Endothelial cell of umbilical vein (primary cell): ENCODE measurements around the gene TSPAN10. TPM values are rescaled to one million over a fixed set of nuclear protein-coding genes. Genes with fewer than 3 reads are reported as not detected.

Experiments used
- BruUV-seq: library from RNA; stranded (reverse); fragments of 400-500 nt; replicated peaks from 2 replicates; lab custom pipeline; 2021; lab: Mats Ljungman, UMichigan
- CTCF ChIA-PET: fragments of 300-600, 350-600 bp; sonication (Branson Sonifier 250); formaldehyde crosslinking; loops from one replicate; lab custom pipeline; 2021; ENCODE audit warnings: antibody characterized with exemption, inconsistent platforms; lab: Charles Lee
- POLR2A ChIA-PET: fragments of 300-600, 350-600 bp; sonication (Branson Sonifier 250); formaldehyde crosslinking; loops from one replicate; lab custom pipeline; 2021; ENCODE audit warnings: antibody characterized with exemption, inconsistent platforms; lab: Charles Lee
- DNase-seq: peaks from one replicate; pipeline ENCODE4 v3.0.0-alpha.2; 2011; ENCODE audit warnings: low read depth, low spot score
- FAIRE-seq: peaks from 2 replicates; lab custom pipeline; 2011; peaks lifted over from hg19 to GRCh38; lab: Jason Lieb, UNC
- H2AFZ ChIP-seq: 2 replicates; pipeline ENCODE4 v1.6.0; 2012; ENCODE audit warnings: low read depth, low read length, control low read depth, inconsistent platforms
- H3K27ac ChIP-seq: 2 replicates; pipeline ENCODE4 v1.5.1; 2011; ENCODE audit warnings: low read depth, mild to moderate bottlenecking, control low read depth, low read length, moderate library complexity; ENCODE audit not compliant: insufficient read depth
- H3K27me3 ChIP-seq, 2 experiments: 2 replicates each; pipeline versions ENCODE4 v1.6.0 to v1.6.1; 2011; ENCODE audit warnings: low read length in 2 of 2, mixed read lengths in 1 of 2; ENCODE audit not compliant: control insufficient read depth in 2 of 2, insufficient read depth in 2 of 2
- H3K36me3 ChIP-seq, 2 experiments: 2 replicates in 1 of 2; 3 replicates in 1 of 2; pipeline ENCODE4 v1.5.1; 2011; ENCODE audit warnings: low read length in 2 of 2, mild to moderate bottlenecking in 1 of 2, moderate library complexity in 1 of 2; ENCODE audit not compliant: control insufficient read depth in 2 of 2, insufficient read depth in 2 of 2; ENCODE audit errors: extremely low read depth in 1 of 2
- H3K4me1 ChIP-seq: 3 replicates; pipeline ENCODE4 v1.5.1; 2011; ENCODE audit warnings: mild to moderate bottlenecking, low read length; ENCODE audit not compliant: control insufficient read depth, insufficient read depth; ENCODE audit errors: extremely low read depth
- H3K4me2 ChIP-seq: 2 replicates; pipeline ENCODE4 v1.6.1; 2011; ENCODE audit warnings: low read length, control low read depth, mixed read lengths; ENCODE audit not compliant: insufficient read depth
- H3K4me3 ChIP-seq, 3 experiments: fragments of 200-600 bp in 1 of 3; sonication (generic), shearing (Covaris generic) in 1 of 3; replicated peaks in 1 of 3; 2 replicates each; pipeline ENCODE4 v1.5.1; 2011 to 2016; ENCODE audit warnings: control low read depth in 3 of 3, low read length in 3 of 3, mild to moderate bottlenecking in 2 of 3, inconsistent platforms in 1 of 3, low read depth in 1 of 3, moderate library complexity in 1 of 3; ENCODE audit not compliant: insufficient read depth in 1 of 3
- H3K79me2 ChIP-seq: 2 replicates; pipeline ENCODE4 v1.6.0; 2012; ENCODE audit warnings: low read length, inconsistent platforms; ENCODE audit not compliant: control insufficient read depth, insufficient read depth
- H3K9ac ChIP-seq: replicated peaks from 2 replicates; pipeline ENCODE3; 2011; ENCODE audit warnings: low read length, control low read depth; ENCODE audit not compliant: insufficient read depth; ENCODE audit errors: extremely low read depth
- H3K9me1 ChIP-seq: replicated peaks from 3 replicates; pipeline ENCODE4 v1.6.0; 2011; ENCODE audit warnings: mild to moderate bottlenecking, low read length; ENCODE audit not compliant: control insufficient read depth, insufficient read depth; ENCODE audit errors: extremely low read depth
- H3K9me3 ChIP-seq: replicated peaks from 2 replicates; pipeline ENCODE4 v1.5.1; 2012; ENCODE audit warnings: low read length, inconsistent platforms; ENCODE audit not compliant: control insufficient read depth, insufficient read depth
- H4K20me1 ChIP-seq: replicated peaks from 2 replicates; pipeline ENCODE3; 2011; ENCODE audit warnings: mild to moderate bottlenecking, low read length; ENCODE audit not compliant: control insufficient read depth, insufficient read depth; ENCODE audit errors: extremely low read depth
- EZH2 ChIP-seq: IDR thresholded peaks from 2 replicates; pipeline ENCODE4 v1.6.1; 2012; ENCODE audit warnings: borderline replicate concordance, low read depth, mild to moderate bottlenecking, moderate library complexity, low read length, inconsistent platforms; ENCODE audit not compliant: severe bottlenecking
- FOS ChIP-seq: IDR thresholded peaks from 2 replicates; pipeline ENCODE4 v1.6.1; 2011; ENCODE audit warnings: mild to moderate bottlenecking, low read length, moderate library complexity, borderline replicate concordance; ENCODE audit not compliant: insufficient read depth
- GATA2 ChIP-seq: IDR thresholded peaks from 2 replicates; pipeline ENCODE4 v1.7.0; 2011; ENCODE audit warnings: low read depth, mild to moderate bottlenecking, moderate library complexity, mixed read lengths, low read length; ENCODE audit not compliant: insufficient read length, insufficient read depth
- JUN ChIP-seq: IDR thresholded peaks from 2 replicates; pipeline ENCODE4 v1.6.1; 2011; ENCODE audit warnings: borderline replicate concordance, low read depth; ENCODE audit not compliant: insufficient read length, insufficient read depth
- MYC ChIP-seq: IDR thresholded peaks from one replicate; pipeline ENCODE4 v1.6.1; 2011; ENCODE audit warnings: mild to moderate bottlenecking, low read depth, low read length
- POLR2A ChIP-seq: IDR thresholded peaks from 2 replicates; pipeline ENCODE4 v1.6.1; 2012; ENCODE audit warnings: low read depth, mild to moderate bottlenecking, control low read depth, low read length
- POLR2AphosphoS5 ChIP-seq: IDR thresholded peaks from 2 replicates; pipeline ENCODE4 v1.6.1; 2012; ENCODE audit warnings: low read depth, mild to moderate bottlenecking, control low read depth, low read length, moderate library complexity; ENCODE audit not compliant: insufficient read depth
- dilution Hi-C: fragments of 300-500 bp; cut with MboI; formaldehyde crosslinking; loops from one replicate; pipeline ENCODE4 v1.15.0; 2019; ENCODE audit warnings: low sequenced_read_pairs; ENCODE audit not compliant: extremely low pct_ligation_motif_present
- intact Hi-C: fragments of 100-400 bp; cut with micrococcal nuclease; formaldehyde crosslinking; loops from one replicate; pipeline ENCODE4 v1.10.0; 2022
- polyA plus RNA-seq, 4 experiments: library from polyadenylated mRNA; depleted of rRNA in 3 of 4; stranded (reverse) in 3 of 4; unstranded in 1 of 4; fragments of >200 nt; gene quantifications; 2 replicates each; pipeline versions ENCODE4 v1.2.1 to v1.2.3, GENCODE V29; 2011 to 2012; ENCODE audit warnings: missing spikeins in 1 of 4
- total RNA-seq: library from RNA; stranded (reverse); gene quantifications from 2 replicates; pipeline ENCODE4 v1.2.3, GENCODE V29; 2021
- TF ChIP-seq, protein P1 (sequence below): IDR thresholded peaks from 2 replicates; pipeline ENCODE4 v1.6.1; 2011; ENCODE audit not compliant: insufficient read depth, insufficient read length
- TF ChIP-seq, protein P2 (sequence below), 2 donors: IDR thresholded peaks; 1 replicate in 1 of 2; 2 replicates in 1 of 2; pipeline ENCODE4 v1.5.1; 2011; ENCODE audit warnings: low read length in 2 of 2, mild to moderate bottlenecking in 2 of 2, moderate library complexity in 2 of 2, control low read depth in 1 of 2, inconsistent platforms in 1 of 2, low read depth in 1 of 2; ENCODE audit not compliant: insufficient read depth in 1 of 2; ENCODE audit errors: extremely low read depth in 1 of 2

The TSPAN10 gene
- total and polyA plus RNA-seq, 2 donors (not counting 3 experiments of a cell fraction or from before 2014, with no cell fraction given), result 0.91 to 1.1 TPM

DNA sequence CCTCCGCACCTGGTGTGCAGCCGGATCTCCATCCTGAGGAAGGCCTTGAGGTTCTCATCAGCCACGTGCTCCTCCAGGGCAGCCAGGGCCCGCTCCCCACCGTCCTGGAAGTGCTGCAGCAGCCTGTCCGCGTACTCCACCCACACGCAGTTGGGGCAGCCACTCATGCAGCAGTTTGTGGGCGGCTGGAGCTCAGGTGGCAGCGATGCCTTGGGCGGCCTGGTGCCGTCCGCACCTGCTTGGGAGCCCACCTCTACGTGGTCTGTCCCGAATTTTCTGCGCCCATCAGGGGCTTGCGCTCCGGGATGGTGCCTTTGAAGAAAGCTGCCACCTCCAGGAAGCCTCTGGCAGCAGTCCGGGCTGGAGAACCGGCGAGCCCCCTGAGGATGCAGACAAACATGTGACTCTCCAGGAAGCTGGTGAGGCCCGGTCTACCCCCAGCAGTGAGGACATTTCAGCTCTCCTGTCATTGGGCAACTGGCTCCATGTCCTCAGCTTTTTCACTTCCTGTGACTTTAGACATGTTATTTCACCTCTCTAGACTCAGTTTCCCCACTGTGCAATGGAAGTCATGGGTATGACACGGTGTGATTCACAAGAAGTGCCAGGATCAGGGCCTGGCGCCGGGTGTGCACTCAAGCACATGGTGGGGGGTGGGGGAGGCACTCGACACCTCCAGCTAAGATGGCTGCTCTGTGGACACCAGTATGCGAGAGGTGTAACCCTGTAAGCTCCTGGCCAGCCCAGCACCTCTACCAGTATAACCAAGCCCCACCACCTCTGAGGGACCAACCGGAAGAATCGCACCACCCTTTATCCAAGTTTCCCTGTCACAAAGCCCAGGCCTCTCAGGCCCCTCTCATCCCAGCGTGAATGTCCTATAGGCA, 28.5 kb downstream of the TSPAN10 start:
- peak; percentile 16 for TF ChIP-seq POLR2A
- TF ChIP-seq, protein P1, sequence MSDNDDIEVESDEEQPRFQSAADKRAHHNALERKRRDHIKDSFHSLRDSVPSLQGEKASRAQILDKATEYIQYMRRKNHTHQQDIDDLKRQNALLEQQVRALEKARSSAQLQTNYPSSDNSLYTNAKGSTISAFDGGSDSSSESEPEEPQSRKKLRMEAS, result no peak
- TF ChIP-seq POLR2AphosphoS5, result peak; percentile 40
- TF ChIP-seq MYC, result peak; percentile 94
- H3K27ac ChIP-seq, result peak overlapping the region; percentile 36
- CTCF ChIA-PET, result interaction anchor here (1.0 kb wide), 1 partner anchor 29 kb away, joined by 3 read pairs; no protein-coding TSS in a partner anchor

DNA sequence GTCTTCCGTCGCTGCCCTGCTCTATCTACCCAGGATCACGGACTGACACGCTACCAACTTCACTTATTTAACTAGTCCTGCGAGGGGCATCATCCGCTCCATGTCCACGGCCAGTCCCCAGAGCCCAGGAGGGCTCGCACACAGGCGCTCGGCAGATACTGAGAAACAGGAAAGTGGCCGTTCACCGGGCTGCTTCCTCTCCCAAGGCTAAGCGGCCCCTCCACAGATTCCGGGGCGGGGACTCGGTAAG, 29.0 kb downstream of the TSPAN10 start:
- CTCF ChIA-PET, result no interaction called here
- intact Hi-C loops (loop anchor here (1.0 to 2.0 kb wide), 2 partner anchors 18 to 29 kb away; partner anchors contain the start of genes HGS, NPLOC4 and TSPAN10), dilution Hi-C loops (no loop called here)
- Histone ChIP-seq H2AFZ (peak overlapping the region; percentile 13), H3K27me3 (no peaks in the 10 kb centered on the region), H3K4me1 (peaks cover 18% of the 10 kb centered on the region), H3K4me3 (peak overlapping the region; percentile 21 to 76 (median 64)), H3K9me3 (no peaks in the 10 kb centered on the region), H3K36me3 (peaks cover under 1 to 14% of the 10 kb centered on the region in 2 experiments), H3K79me2 (peaks cover 21% of the 10 kb centered on the region), H3K4me2 (peak overlapping the region; percentile 72), H4K20me1 (no peaks in the 10 kb centered on the region), H3K9ac (peak overlapping the region; percentile 69), H3K9me1 (no peaks in the 10 kb centered on the region), H3K27ac (peak overlapping the region; percentile 36)
- TF ChIP-seq JUN, result no peak
- no peak for TF ChIP-seq MYC
- TF ChIP-seq POLR2A, result no peak
- no peak for TF ChIP-seq POLR2AphosphoS5
- TF ChIP-seq EZH2, result no peak
- TF ChIP-seq, protein P1, result no peak
- no peak for TF ChIP-seq FOS
- TF ChIP-seq, protein P2, sequence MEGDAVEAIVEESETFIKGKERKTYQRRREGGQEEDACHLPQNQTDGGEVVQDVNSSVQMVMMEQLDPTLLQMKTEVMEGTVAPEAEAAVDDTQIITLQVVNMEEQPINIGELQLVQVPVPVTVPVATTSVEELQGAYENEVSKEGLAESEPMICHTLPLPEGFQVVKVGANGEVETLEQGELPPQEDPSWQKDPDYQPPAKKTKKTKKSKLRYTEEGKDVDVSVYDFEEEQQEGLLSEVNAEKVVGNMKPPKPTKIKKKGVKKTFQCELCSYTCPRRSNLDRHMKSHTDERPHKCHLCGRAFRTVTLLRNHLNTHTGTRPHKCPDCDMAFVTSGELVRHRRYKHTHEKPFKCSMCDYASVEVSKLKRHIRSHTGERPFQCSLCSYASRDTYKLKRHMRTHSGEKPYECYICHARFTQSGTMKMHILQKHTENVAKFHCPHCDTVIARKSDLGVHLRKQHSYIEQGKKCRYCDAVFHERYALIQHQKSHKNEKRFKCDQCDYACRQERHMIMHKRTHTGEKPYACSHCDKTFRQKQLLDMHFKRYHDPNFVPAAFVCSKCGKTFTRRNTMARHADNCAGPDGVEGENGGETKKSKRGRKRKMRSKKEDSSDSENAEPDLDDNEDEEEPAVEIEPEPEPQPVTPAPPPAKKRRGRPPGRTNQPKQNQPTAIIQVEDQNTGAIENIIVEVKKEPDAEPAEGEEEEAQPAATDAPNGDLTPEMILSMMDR (IDR thresholded peaks at IDR 0.05; ENCODE audit: extremely low read depth in 1 of 2, insufficient read depth in 1 of 2, low read depth in 1 of 2, low read length in 2 of 2), result no peak
- TF ChIP-seq GATA2, result no peak
- POLR2A ChIA-PET, result interaction anchor here (1.0 kb wide), 1 partner anchor 18 kb away, joined by 3 read pairs; the partner anchor contains the start of genes ARL16 and HGS
- DNase-seq (no peak), FAIRE-seq (no peak)
- TSS peak; percentile 77 for BruUV-seq

More for the DNA sequence above, 28.5 kb downstream of the TSPAN10 start:
- Histone ChIP-seq H3K9me3 (no peaks in the 10 kb centered on the region), H3K79me2 (peaks cover 21% of the 10 kb centered on the region), H3K4me2 (peak overlapping the region; percentile 72), H2AFZ (peak overlapping the region; percentile 13), H3K4me3 (peak overlapping the region; percentile 21 to 76 (median 64)), H3K27me3 (no peaks in the 10 kb centered on the region), H3K4me1 (peaks cover 18% of the 10 kb centered on the region), H4K20me1 (no peaks in the 10 kb centered on the region), H3K9me1 (no peaks in the 10 kb centered on the region), H3K9ac (peak overlapping the region; percentile 69), H3K36me3 (peaks cover 0 to 12% of the 10 kb centered on the region in 2 experiments)
- DNase-seq, result no peak
- no TSS peak for BruUV-seq
- POLR2A ChIA-PET, result no interaction called here
- intact Hi-C loops (loop anchor here (1.0 to 2.0 kb wide), 2 partner anchors 19 to 29 kb away; partner anchors contain the start of genes HGS, NPLOC4 and TSPAN10), dilution Hi-C loops (no loop called here)
- FAIRE-seq, result peak; percentile 56
